ENCODE data around the gene MAPK12. TPM values are rescaled to one million over a fixed set of nuclear protein-coding genes. Genes with fewer than 3 reads are reported as not detected.
A peak's percentile ranks its signal among the peaks of the same experiment; 100 is the strongest.

Gene MAPK12
- total RNA-seq, 2 donors from 2014 or later: 1.6 to 9.0 TPM

- H3K4me1 Mint-ChIP-seq (ENCODE audit: low read depth in 2 of 2): peaks cover 11 to 12% of the 10 kb centered on the region in 2 donors
- no peaks in the 10 kb centered on the region for H3K36me3 Mint-ChIP-seq
- no peaks in the 10 kb centered on the region for H3K9me3 Mint-ChIP-seq
- no peak overlapping the region for H3K27ac Mint-ChIP-seq
- ATAC-seq: peak; percentile 45 to 55
- no peak overlapping the region for H3K4me3 Mint-ChIP-seq
- H3K27me3 Mint-ChIP-seq: peaks cover 0 to under 1% of the 10 kb centered on the region in 2 donors
- DNase-seq (ENCODE audit: low spot score): no peak
Measured at GRCh38 chr22:50252082-50253045, 9.1 kb downstream of the MAPK12 start.

- H3K27me3 Mint-ChIP-seq: no peaks in the 10 kb centered on the region
- no peak overlapping the region for H3K4me3 Mint-ChIP-seq
- no peaks in the 10 kb centered on the region for H3K9me3 Mint-ChIP-seq
- no peak overlapping the region for H3K27ac Mint-ChIP-seq
- DNase-seq (ENCODE audit: low spot score) (no peak), ATAC-seq (no peak)
- H3K36me3 Mint-ChIP-seq: no peaks in the 10 kb centered on the region
- peaks cover 14 to 16% of the 10 kb centered on the region in 2 donors for H3K4me1 Mint-ChIP-seq (ENCODE audit: low read depth in 2 of 2)
Measured at GRCh38 chr22:50251477-50252081, 9.9 kb downstream of the MAPK12 start.

GRCh38 chr22:50250555-50251476 lies 10.7 kb downstream of the MAPK12 start, which contains the start of gene HDAC10:
Gene HDAC10 (minus strand): TSS chr22:50251265. CDS start chr22:50251032, 233 bp downstream.
- Mint-ChIP-seq H3K27me3 (no peaks in the 10 kb centered on the region), H3K4me3 (peak within 1 kb of the TSS; percentile 78), H3K36me3 (no peaks in the 10 kb centered on the region), H3K27ac (no peak within 1 kb of the TSS), H3K9me3 (no peaks in the 10 kb centered on the region), H3K4me1 (ENCODE audit: low read depth in 2 of 2) (peaks cover 14 to 16% of the 10 kb centered on the region in 2 donors)
- peak; percentile 88 to 91 for ATAC-seq
- peak; percentile 91 for DNase-seq (ENCODE audit: low spot score)

- peaks cover under 1% of the 10 kb centered on the region for H3K36me3 Mint-ChIP-seq
- DNase-seq (ENCODE audit: low spot score): no peak
- H3K27me3 Mint-ChIP-seq: no peaks in the 10 kb centered on the region
- H3K27ac Mint-ChIP-seq: no peak overlapping the region
- H3K4me3 Mint-ChIP-seq: peak overlapping the region; percentile 78
- no peaks in the 10 kb centered on the region for H3K9me3 Mint-ChIP-seq
- H3K4me1 Mint-ChIP-seq (ENCODE audit: low read depth in 2 of 2): peaks cover 14 to 17% of the 10 kb centered on the region in 2 donors
- no peak for ATAC-seq
Measured at GRCh38 chr22:50250249-50250554, 11.3 kb downstream of the MAPK12 start.

- H3K27me3 Mint-ChIP-seq: no peaks in the 10 kb centered on the region
- H3K9me3 Mint-ChIP-seq: no peaks in the 10 kb centered on the region
- H3K4me3 Mint-ChIP-seq: peak overlapping the region; percentile 78
- peaks cover 18 to 22% of the 10 kb centered on the region in 2 donors for H3K4me1 Mint-ChIP-seq (ENCODE audit: low read depth in 2 of 2)
- peaks cover 6% of the 10 kb centered on the region for H3K36me3 Mint-ChIP-seq
- no peak overlapping the region for H3K27ac Mint-ChIP-seq
- no peak for DNase-seq (ENCODE audit: low spot score)
- no peak for ATAC-seq
Measured at GRCh38 chr22:50249341-50250248, 11.9 kb downstream of the MAPK12 start.

- peak overlapping the region in 1 of 2 donors; percentile 51 for H3K27ac Mint-ChIP-seq
- DNase-seq (ENCODE audit: low spot score): no peak
- no peak for ATAC-seq
- H3K36me3 Mint-ChIP-seq: peaks cover 6% of the 10 kb centered on the region
- H3K27me3 Mint-ChIP-seq: no peaks in the 10 kb centered on the region
- peaks cover 22 to 25% of the 10 kb centered on the region in 2 donors for H3K4me1 Mint-ChIP-seq (ENCODE audit: low read depth in 2 of 2)
- H3K4me3 Mint-ChIP-seq: no peak overlapping the region
- no peaks in the 10 kb centered on the region for H3K9me3 Mint-ChIP-seq
Measured at GRCh38 chr22:50248196-50249081, 13.0 kb downstream of the MAPK12 start.

- no peak for ATAC-seq
- DNase-seq (ENCODE audit: low spot score): no peak
- H3K27me3 Mint-ChIP-seq: no peaks in the 10 kb centered on the region
- H3K4me1 Mint-ChIP-seq (ENCODE audit: low read depth in 2 of 2): peaks cover 22 to 25% of the 10 kb centered on the region in 2 donors
- H3K27ac Mint-ChIP-seq: peak overlapping the region in 1 of 2 donors; percentile 51
- H3K9me3 Mint-ChIP-seq: no peaks in the 10 kb centered on the region
- peaks cover 6% of the 10 kb centered on the region for H3K36me3 Mint-ChIP-seq
- peak overlapping the region; percentile 48 for H3K4me3 Mint-ChIP-seq
Measured at GRCh38 chr22:50247748-50248147, 13.7 kb downstream of the MAPK12 start.

- Mint-ChIP-seq H3K27ac (peak overlapping the region; percentile 43 to 51), H3K4me1 (ENCODE audit: low read depth in 2 of 2) (peaks cover 25 to 34% of the 10 kb centered on the region in 2 donors), H3K9me3 (no peaks in the 10 kb centered on the region), H3K27me3 (no peaks in the 10 kb centered on the region), H3K4me3 (peak overlapping the region; percentile 50), H3K36me3 (peaks cover 6% of the 10 kb centered on the region)
- no peak for ATAC-seq
- no peak for DNase-seq (ENCODE audit: low spot score)
Measured at GRCh38 chr22:50246242-50247175, 15.0 kb downstream of the MAPK12 start.

- Mint-ChIP-seq H3K27ac (peak overlapping the region; percentile 94), H3K4me1 (ENCODE audit: low read depth in 2 of 2) (peaks cover 31 to 38% of the 10 kb centered on the region in 2 donors), H3K9me3 (no peaks in the 10 kb centered on the region), H3K4me3 (peak overlapping the region; percentile 98), H3K27me3 (no peaks in the 10 kb centered on the region), H3K36me3 (peaks cover 6% of the 10 kb centered on the region)
- DNase-seq (ENCODE audit: low spot score): no peak
- no peak for ATAC-seq
Measured at GRCh38 chr22:50245214-50246072, 16.0 kb downstream of the MAPK12 start.

- ATAC-seq: peak; percentile 94 to 95
- Mint-ChIP-seq H3K27me3 (no peaks in the 10 kb centered on the region), H3K4me3 (peak within 1 kb of the TSS; percentile 98), H3K9me3 (no peaks in the 10 kb centered on the region), H3K4me1 (ENCODE audit: low read depth in 2 of 2) (peaks cover 26 to 35% of the 10 kb centered on the region in 2 donors), H3K36me3 (peaks cover 6% of the 10 kb centered on the region), H3K27ac (peak within 1 kb of the TSS; percentile 94)
- DNase-seq (ENCODE audit: low spot score): peak; percentile 95
Measured at GRCh38 chr22:50244420-50245213, 16.9 kb downstream of the MAPK12 start, which contains the start of gene TUBGCP6. Gene TUBGCP6 (minus strand): TSS chr22:50245023. CDS start chr22:50244459, 564 bp downstream.

Data from natural killer cell treated with Interleukin-12 subunit alpha and Interleukin-12 subunit beta and Interleukin-15 and Interleukin-18, amount 100 ng/mL, for 72 hours (primary cell).